ENCODE results near the gene ROCK2. TPM values are rescaled to one million over a fixed set of nuclear protein-coding genes. Genes with fewer than 3 reads are reported as not detected.
A peak's percentile ranks its signal among the peaks of the same experiment; 100 is the strongest.

ROCK2 gene
- total and polyA plus RNA-seq, 2 of the 13 experiments (the other 11 are each of a cell fraction or from before 2014, with no cell fraction given), result 38.1 to 119 TPM

- TF ChIP-seq, protein P1, sequence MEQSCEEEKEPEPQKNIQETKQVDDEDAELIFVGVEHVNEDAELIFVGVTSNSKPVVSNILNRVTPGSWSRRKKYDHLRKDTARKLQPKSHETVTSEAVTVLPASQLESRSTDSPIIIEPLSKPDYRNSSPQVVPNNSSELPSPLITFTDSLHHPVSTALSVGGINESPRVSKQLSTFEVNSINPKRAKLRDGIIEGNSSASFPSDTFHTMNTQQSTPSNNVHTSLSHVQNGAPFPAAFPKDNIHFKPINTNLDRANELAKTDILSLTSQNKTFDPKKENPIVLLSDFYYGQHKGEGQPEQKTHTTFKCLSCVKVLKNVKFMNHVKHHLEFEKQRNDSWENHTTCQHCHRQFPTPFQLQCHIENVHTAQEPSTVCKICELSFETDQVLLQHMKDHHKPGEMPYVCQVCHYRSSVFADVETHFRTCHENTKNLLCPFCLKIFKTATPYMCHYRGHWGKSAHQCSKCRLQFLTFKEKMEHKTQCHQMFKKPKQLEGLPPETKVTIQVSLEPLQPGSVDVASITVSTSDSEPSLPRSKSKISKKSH (CRISPR knock-in tag; IDR thresholded peaks at IDR 0.05; ENCODE audit: borderline replicate concordance), result no peak
- no peak for TF ChIP-seq IKZF4 (CRISPR knock-in tag; IDR thresholded peaks at IDR 0.05; ENCODE audit: borderline replicate concordance, low read depth, not compliant biosample characterization)
- TF ChIP-seq ZNF704 (CRISPR knock-in tag; IDR thresholded peaks at IDR 0.05; ENCODE audit: borderline replicate concordance), result no peak
- TF ChIP-seq ARID2 (CRISPR knock-in tag; IDR thresholded peaks at IDR 0.05; ENCODE audit: borderline replicate concordance), result no peak
- TF ChIP-seq PRPF4 (IDR thresholded peaks at IDR 0.05; ENCODE audit: low read depth, low read length, poor library complexity, severe bottlenecking), result no peak
- no peak for TF ChIP-seq SIN3A (IDR thresholded peaks at IDR 0.05; ENCODE audit: borderline replicate concordance, low read depth, low read length)
- 0 out of 2 replicates have a peak, but pooled peaks have one; percentile 46 for TF ChIP-seq ZFP82 (CRISPR knock-in tag; IDR thresholded peaks at IDR 0.05; ENCODE audit: borderline replicate concordance)
- TF ChIP-seq MED1 (CRISPR knock-in tag; IDR thresholded peaks at IDR 0.05), result no peak
- TF ChIP-seq ZKSCAN5 (CRISPR knock-in tag; IDR thresholded peaks at IDR 0.05), result no peak
- TF ChIP-seq ZNF329 (CRISPR knock-in tag; IDR thresholded peaks at IDR 0.05; ENCODE audit: low read depth), result no peak
- TF ChIP-seq ZNF670 (CRISPR knock-in tag; IDR thresholded peaks at IDR 0.05; ENCODE audit: borderline replicate concordance), result 0 out of 2 replicates have a peak, but pooled peaks have one; percentile 33
- no peak for TF ChIP-seq ZNF737 (CRISPR knock-in tag; IDR thresholded peaks at IDR 0.05; ENCODE audit: borderline replicate concordance)
- no peak for TF ChIP-seq ZNF33A (CRISPR knock-in tag; IDR thresholded peaks at IDR 0.05; ENCODE audit: borderline replicate concordance)
- TF ChIP-seq ZSCAN30 (CRISPR knock-in tag; IDR thresholded peaks at IDR 0.05), result no peak
- 0 out of 2 replicates have a peak, but pooled peaks have one; percentile 35 for TF ChIP-seq ZNF816 (CRISPR knock-in tag; IDR thresholded peaks at IDR 0.05; ENCODE audit: borderline replicate concordance)
- no peak for TF ChIP-seq ZBTB8A (CRISPR knock-in tag; IDR thresholded peaks at IDR 0.05; ENCODE audit: borderline replicate concordance, low read depth)
- TF ChIP-seq HBP1 (CRISPR knock-in tag; IDR thresholded peaks at IDR 0.05; ENCODE audit: low read depth), result no peak
- no peak for TF ChIP-seq ZNF17 (CRISPR knock-in tag; IDR thresholded peaks at IDR 0.05)
- no peak for TF ChIP-seq ZNF530 (CRISPR knock-in tag; IDR thresholded peaks at IDR 0.05; ENCODE audit: low read depth)
- no peak for TF ChIP-seq KDM5A (IDR thresholded peaks at IDR 0.05; ENCODE audit: borderline replicate concordance, low read length)
- TF ChIP-seq RXRA (CRISPR knock-in tag; IDR thresholded peaks at IDR 0.05), result no peak
- TF ChIP-seq, protein P2, sequence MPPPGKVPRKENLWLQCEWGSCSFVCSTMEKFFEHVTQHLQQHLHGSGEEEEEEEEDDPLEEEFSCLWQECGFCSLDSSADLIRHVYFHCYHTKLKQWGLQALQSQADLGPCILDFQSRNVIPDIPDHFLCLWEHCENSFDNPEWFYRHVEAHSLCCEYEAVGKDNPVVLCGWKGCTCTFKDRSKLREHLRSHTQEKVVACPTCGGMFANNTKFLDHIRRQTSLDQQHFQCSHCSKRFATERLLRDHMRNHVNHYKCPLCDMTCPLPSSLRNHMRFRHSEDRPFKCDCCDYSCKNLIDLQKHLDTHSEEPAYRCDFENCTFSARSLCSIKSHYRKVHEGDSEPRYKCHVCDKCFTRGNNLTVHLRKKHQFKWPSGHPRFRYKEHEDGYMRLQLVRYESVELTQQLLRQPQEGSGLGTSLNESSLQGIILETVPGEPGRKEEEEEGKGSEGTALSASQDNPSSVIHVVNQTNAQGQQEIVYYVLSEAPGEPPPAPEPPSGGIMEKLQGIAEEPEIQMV (CRISPR knock-in tag; IDR thresholded peaks at IDR 0.05; ENCODE audit: low read depth), result no peak
- no peak for TF ChIP-seq TMF1 (CRISPR knock-in tag; IDR thresholded peaks at IDR 0.05; ENCODE audit: low read depth)
- no peak for TF ChIP-seq ZNF253 (CRISPR knock-in tag; IDR thresholded peaks at IDR 0.05; ENCODE audit: borderline replicate concordance)
These were observed 30.7 kb upstream of the ROCK2 start (continued) for GRCh38 chr2:11375025-11375688.

All from HepG2 (cell line).